ENCODE results near the gene STARD7.
A peak's percentile ranks its signal among the peaks of the same experiment; 100 is the strongest.

STARD7 gene

DNA sequence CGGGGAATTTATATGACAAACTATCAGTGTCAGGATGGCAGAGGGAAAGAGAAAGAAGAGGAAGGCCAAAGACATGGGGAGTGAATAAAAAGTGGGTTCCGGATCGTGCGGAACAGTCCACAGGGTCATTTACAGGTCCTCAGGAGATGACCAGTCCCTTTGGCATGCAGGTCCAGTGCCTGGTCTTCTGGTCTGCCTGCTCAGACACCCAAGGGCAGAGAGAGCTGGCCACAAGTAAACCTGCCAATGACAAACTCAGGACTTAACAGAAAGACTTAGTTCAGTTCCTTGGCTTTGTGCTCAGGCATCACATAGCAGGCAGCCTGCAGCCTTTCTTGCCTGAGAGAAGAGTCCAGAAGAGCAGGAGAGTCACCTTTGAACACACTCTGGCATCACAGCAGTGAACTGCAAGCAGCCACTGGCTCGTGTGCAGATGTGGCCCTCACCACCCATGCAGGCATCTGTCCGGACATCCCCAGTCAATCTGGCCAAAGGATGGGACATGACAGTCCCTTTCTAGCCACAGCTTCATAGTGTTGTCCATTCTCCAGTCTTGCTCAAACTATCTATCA lies 43.2 kb upstream of the STARD7 start:
- Histone ChIP-seq H3K9me3 (ENCODE audit: control insufficient read depth, insufficient read depth, low read depth, low read length) (no peaks in the 10 kb centered on the region), H3K4me3 (ENCODE audit: low read depth, low read length) (no peak overlapping the region), H3K27ac (ENCODE audit: extremely low read depth, low read depth, low read length) (no peak overlapping the region), H3K36me3 (ENCODE audit: control insufficient read depth in 2 of 2, insufficient read depth in 1 of 2, low read length in 2 of 2) (peaks cover 13 to 48% of the 10 kb centered on the region in 2 experiments; a peak in 2 of 3 replicates), H3K4me1 (ENCODE audit: control insufficient read depth, insufficient read depth, low read length) (no peaks in the 10 kb centered on the region)
- ChIA-PET CTCF (interaction anchor here (0.6 kb wide), 1 partner anchor 13 kb away, joined by 3 read pairs; no protein-coding TSS in a partner anchor), POLR2A (no interaction called here)
- no peak for TF ChIP-seq SALL2 (tag by site-specific recombination; IDR thresholded peaks at IDR 0.05; ENCODE audit: borderline replicate concordance)
- no peak for TF ChIP-seq ZNF843 (tag by site-specific recombination; IDR thresholded peaks at IDR 0.05)
- no peak for TF ChIP-seq ZFP37 (tag by site-specific recombination; IDR thresholded peaks at IDR 0.05)
- TF ChIP-seq, protein P1, sequence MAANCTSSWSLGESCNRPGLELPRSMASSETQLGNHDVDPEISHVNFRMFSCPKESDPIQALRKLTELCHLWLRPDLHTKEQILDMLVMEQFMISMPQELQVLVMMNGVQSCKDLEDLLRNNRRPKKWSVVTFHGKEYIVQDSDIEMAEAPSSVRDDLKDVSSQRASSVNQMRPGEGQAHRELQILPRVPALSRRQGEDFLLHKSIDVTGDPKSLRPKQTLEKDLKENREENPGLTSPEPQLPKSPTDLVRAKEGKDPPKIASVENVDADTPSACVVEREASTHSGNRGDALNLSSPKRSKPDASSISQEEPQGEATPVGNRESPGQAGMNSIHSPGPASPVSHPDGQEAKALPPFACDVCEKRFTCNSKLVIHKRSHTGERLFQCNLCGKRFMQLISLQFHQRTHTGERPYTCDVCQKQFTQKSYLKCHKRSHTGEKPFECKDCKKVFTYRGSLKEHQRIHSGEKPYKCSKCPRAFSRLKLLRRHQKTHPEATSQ (tag by site-specific recombination; IDR thresholded peaks at IDR 0.05): no peak
- no peak for TF ChIP-seq EGR2 (tag by site-specific recombination; IDR thresholded peaks at IDR 0.05; ENCODE audit: low read depth)
- TF ChIP-seq ZNF600 (tag by site-specific recombination; IDR thresholded peaks at IDR 0.05): no peak
- TF ChIP-seq, protein P2, sequence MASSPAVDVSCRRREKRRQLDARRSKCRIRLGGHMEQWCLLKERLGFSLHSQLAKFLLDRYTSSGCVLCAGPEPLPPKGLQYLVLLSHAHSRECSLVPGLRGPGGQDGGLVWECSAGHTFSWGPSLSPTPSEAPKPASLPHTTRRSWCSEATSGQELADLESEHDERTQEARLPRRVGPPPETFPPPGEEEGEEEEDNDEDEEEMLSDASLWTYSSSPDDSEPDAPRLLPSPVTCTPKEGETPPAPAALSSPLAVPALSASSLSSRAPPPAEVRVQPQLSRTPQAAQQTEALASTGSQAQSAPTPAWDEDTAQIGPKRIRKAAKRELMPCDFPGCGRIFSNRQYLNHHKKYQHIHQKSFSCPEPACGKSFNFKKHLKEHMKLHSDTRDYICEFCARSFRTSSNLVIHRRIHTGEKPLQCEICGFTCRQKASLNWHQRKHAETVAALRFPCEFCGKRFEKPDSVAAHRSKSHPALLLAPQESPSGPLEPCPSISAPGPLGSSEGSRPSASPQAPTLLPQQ (tag by site-specific recombination; IDR thresholded peaks at IDR 0.05): 0 out of 2 replicates have a peak, but pooled peaks have one; percentile 39
- no peak for TF ChIP-seq ZNF701 (tag by site-specific recombination; IDR thresholded peaks at IDR 0.05)
- no peak for TF ChIP-seq ZNF530 (tag by site-specific recombination; IDR thresholded peaks at IDR 0.05; ENCODE audit: low read depth)
- no peak; the same call in 1 of the 2 replicates for TF ChIP-seq SP7 (tag by site-specific recombination; IDR thresholded peaks at IDR 0.05)
- TF ChIP-seq, protein P3, sequence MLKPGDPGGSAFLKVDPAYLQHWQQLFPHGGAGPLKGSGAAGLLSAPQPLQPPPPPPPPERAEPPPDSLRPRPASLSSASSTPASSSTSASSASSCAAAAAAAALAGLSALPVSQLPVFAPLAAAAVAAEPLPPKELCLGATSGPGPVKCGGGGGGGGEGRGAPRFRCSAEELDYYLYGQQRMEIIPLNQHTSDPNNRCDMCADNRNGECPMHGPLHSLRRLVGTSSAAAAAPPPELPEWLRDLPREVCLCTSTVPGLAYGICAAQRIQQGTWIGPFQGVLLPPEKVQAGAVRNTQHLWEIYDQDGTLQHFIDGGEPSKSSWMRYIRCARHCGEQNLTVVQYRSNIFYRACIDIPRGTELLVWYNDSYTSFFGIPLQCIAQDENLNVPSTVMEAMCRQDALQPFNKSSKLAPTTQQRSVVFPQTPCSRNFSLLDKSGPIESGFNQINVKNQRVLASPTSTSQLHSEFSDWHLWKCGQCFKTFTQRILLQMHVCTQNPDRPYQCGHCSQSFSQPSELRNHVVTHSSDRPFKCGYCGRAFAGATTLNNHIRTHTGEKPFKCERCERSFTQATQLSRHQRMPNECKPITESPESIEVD (tag by site-specific recombination; IDR thresholded peaks at IDR 0.05): no peak
- no peak for TF ChIP-seq ZNF837 (tag by site-specific recombination; IDR thresholded peaks at IDR 0.05)
- TF ChIP-seq ZNF792 (tag by site-specific recombination; IDR thresholded peaks at IDR 0.05): no peak
- TF ChIP-seq, protein P4, sequence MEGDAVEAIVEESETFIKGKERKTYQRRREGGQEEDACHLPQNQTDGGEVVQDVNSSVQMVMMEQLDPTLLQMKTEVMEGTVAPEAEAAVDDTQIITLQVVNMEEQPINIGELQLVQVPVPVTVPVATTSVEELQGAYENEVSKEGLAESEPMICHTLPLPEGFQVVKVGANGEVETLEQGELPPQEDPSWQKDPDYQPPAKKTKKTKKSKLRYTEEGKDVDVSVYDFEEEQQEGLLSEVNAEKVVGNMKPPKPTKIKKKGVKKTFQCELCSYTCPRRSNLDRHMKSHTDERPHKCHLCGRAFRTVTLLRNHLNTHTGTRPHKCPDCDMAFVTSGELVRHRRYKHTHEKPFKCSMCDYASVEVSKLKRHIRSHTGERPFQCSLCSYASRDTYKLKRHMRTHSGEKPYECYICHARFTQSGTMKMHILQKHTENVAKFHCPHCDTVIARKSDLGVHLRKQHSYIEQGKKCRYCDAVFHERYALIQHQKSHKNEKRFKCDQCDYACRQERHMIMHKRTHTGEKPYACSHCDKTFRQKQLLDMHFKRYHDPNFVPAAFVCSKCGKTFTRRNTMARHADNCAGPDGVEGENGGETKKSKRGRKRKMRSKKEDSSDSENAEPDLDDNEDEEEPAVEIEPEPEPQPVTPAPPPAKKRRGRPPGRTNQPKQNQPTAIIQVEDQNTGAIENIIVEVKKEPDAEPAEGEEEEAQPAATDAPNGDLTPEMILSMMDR (tag by site-specific recombination; IDR thresholded peaks at IDR 0.05): no peak
- TF ChIP-seq ZNF76 (tag by site-specific recombination; IDR thresholded peaks at IDR 0.05; ENCODE audit: borderline replicate concordance, low read depth): no peak
- TF ChIP-seq, protein P5, sequence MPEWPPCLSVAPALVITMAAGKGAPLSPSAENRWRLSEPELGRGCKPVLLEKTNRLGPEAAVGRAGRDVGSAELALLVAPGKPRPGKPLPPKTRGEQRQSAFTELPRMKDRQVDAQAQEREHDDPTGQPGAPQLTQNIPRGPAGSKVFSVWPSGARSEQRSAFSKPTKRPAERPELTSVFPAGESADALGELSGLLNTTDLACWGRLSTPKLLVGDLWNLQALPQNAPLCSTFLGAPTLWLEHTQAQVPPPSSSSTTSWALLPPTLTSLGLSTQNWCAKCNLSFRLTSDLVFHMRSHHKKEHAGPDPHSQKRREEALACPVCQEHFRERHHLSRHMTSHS (tag by site-specific recombination; IDR thresholded peaks at IDR 0.05): no peak
- no peak for TF ChIP-seq GLI4 (tag by site-specific recombination; IDR thresholded peaks at IDR 0.05)
- TF ChIP-seq, protein P6, sequence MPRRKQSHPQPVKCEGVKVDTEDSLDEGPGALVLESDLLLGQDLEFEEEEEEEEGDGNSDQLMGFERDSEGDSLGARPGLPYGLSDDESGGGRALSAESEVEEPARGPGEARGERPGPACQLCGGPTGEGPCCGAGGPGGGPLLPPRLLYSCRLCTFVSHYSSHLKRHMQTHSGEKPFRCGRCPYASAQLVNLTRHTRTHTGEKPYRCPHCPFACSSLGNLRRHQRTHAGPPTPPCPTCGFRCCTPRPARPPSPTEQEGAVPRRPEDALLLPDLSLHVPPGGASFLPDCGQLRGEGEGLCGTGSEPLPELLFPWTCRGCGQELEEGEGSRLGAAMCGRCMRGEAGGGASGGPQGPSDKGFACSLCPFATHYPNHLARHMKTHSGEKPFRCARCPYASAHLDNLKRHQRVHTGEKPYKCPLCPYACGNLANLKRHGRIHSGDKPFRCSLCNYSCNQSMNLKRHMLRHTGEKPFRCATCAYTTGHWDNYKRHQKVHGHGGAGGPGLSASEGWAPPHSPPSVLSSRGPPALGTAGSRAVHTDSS (tag by site-specific recombination; IDR thresholded peaks at IDR 0.05): peak; percentile 37; the same call in 1 of the 2 replicates
- no peak for TF ChIP-seq SCRT2 (tag by site-specific recombination; IDR thresholded peaks at IDR 0.05)
- TF ChIP-seq ZNF157 (tag by site-specific recombination; IDR thresholded peaks at IDR 0.05): no peak
- peak; percentile 36; the same call in 1 of the 2 replicates for TF ChIP-seq ZFP69B (tag by site-specific recombination; IDR thresholded peaks at IDR 0.05)
- no peak for TF ChIP-seq ZNF664 (tag by site-specific recombination; IDR thresholded peaks at IDR 0.05)
- no peak for TF ChIP-seq ZNF2 (tag by site-specific recombination; IDR thresholded peaks at IDR 0.05)
- peak; percentile 65 for TF ChIP-seq ZBTB17 (tag by site-specific recombination; IDR thresholded peaks at IDR 0.05)
- TF ChIP-seq, protein P7, sequence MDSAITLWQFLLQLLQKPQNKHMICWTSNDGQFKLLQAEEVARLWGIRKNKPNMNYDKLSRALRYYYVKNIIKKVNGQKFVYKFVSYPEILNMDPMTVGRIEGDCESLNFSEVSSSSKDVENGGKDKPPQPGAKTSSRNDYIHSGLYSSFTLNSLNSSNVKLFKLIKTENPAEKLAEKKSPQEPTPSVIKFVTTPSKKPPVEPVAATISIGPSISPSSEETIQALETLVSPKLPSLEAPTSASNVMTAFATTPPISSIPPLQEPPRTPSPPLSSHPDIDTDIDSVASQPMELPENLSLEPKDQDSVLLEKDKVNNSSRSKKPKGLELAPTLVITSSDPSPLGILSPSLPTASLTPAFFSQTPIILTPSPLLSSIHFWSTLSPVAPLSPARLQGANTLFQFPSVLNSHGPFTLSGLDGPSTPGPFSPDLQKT (IDR thresholded peaks at IDR 0.05; ENCODE audit: borderline replicate concordance, low read depth, low read length): no peak
- TF ChIP-seq, protein P8, sequence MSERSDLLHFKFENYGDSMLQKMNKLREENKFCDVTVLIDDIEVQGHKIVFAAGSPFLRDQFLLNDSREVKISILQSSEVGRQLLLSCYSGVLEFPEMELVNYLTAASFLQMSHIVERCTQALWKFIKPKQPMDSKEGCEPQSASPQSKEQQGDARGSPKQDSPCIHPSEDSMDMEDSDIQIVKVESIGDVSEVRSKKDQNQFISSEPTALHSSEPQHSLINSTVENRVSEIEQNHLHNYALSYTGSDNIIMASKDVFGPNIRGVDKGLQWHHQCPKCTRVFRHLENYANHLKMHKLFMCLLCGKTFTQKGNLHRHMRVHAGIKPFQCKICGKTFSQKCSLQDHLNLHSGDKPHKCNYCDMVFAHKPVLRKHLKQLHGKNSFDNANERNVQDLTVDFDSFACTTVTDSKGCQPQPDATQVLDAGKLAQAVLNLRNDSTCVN (tag by site-specific recombination; optimal IDR thresholded peaks at IDR 0.05): no peak

Data from HEK293 (cell line).